ENCODE results near the gene UBL4A. TPM values are rescaled to one million over a fixed set of nuclear protein-coding genes. Genes with fewer than 3 reads are reported as not detected.

The UBL4A gene
- total RNA-seq, result 32.4 and 32.8 TPM in 2 replicates

DNA sequence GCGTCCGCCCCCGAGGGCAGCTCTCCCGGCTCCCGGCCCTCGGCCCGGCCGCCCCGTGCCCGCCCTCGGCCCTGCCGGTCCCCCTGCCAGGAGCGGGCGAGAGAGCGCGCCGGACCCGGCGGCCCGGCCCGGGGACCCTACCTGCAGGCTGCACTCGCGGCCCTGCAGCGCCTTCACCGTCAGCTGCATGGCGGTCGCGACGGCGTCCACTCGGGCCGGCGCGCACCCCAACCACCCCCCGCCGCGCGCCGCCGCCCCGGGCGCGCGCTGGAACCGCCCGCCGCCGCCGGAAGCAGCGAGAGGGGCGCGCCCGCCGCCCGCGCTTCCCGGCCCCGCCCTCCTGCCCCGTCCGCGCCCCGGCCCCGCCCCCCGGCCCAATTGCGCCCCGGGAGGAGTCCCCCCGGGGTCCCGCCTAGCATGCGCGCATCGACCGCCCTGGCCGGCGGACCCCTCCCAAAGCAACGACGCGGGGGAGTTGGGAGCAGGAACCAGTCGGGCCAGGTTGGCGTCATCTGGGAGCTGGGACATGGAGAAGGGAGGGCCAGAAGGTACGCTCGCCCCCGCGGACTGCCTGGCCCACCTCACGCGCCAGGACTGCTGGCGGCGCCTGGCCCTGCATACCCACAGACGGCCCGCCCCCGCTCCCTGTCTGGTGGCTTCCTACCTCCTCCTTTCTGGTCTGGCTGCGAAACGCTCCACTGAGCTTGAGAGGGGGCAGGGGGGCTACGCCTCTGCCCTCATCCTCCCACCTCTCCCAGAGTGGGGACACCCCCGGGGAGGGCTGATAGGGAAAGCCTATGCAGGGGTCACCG lies at the start of gene UBL4A:
Gene UBL4A, minus strand, starts transcription at position 220 of the 812 bp plus-strand sequence. Its CDS starts 31 bp downstream, at position 189.

DNA sequence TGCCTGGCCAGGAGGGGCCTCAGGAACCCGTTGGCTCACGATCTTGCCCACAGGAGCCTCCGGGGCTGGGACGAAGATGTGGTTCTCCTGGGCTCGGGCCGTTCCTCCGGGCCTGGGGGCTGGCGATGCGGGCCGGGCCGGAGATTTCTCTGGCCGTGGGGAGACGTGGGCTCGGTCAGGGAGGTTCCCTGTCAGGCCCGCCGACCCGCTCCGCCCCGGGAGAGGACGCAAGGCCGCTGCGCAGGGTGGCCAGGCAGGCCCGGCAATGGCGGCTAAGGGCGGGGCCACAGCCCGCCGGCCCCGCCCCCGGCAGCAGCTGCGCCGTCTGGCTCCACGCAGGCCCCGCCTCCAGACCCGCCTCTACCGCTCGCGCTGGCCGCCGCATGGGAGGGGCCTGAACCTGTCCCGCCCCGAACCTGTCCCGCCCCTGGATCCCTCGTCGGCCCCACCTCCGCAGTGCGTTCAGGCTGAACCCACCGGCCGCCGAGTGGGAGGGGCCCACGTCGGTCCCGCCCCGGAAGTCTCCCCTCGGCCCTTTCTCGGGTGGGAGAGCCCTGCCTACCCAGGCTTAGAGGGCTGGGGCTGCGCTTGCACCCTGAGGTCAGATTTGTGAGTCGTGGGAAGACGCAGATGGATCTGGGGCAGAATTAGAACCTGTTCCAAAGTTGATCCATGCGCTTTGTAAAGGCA lies 29.7 kb upstream of the UBL4A start, which contains the start of gene FAM3A:
Gene FAM3A, minus strand, starts transcription at position 267 of the 690 bp plus-strand sequence. CDS start 460 bp downstream, outside the sequence.

DNA sequence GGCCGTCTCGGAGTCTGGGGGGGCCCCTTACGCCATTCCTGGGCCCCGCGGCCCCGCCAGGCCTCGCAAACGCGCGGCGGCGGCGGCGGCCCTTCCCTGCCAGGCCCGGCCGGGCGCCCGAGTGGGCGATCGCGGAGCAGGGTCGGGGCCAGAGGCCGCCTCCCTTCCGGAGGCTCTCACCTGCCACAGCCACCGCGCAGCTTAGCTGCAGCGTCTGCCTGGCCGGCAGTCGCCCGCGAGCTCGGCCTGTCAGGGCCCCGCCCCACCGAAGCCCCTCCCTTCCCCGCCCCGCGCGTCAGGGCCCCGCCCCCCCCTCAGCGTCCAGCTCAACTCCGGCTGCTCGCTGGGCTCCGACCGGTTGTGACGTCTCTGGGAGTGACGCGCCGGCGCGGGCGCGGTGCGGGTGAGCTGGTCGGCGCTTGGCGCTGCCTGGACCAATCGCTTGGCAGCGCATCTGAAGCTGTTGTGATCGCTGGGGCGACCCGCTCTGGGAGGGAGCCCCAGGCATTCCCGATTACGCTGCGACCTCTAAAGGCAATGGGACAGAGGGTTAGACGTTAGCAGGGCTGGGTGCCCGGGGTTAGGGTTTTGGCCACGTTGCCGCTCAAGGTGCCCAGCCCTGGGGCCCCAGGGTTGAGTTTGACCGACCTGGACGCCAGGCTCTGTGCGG lies 4.1 kb upstream of the UBL4A start, which contains the start of gene SLC10A3:
Gene SLC10A3, minus strand, starts transcription at position 216 of the 670 bp plus-strand sequence. CDS start 1,689 bp downstream, outside the sequence.

DNA sequence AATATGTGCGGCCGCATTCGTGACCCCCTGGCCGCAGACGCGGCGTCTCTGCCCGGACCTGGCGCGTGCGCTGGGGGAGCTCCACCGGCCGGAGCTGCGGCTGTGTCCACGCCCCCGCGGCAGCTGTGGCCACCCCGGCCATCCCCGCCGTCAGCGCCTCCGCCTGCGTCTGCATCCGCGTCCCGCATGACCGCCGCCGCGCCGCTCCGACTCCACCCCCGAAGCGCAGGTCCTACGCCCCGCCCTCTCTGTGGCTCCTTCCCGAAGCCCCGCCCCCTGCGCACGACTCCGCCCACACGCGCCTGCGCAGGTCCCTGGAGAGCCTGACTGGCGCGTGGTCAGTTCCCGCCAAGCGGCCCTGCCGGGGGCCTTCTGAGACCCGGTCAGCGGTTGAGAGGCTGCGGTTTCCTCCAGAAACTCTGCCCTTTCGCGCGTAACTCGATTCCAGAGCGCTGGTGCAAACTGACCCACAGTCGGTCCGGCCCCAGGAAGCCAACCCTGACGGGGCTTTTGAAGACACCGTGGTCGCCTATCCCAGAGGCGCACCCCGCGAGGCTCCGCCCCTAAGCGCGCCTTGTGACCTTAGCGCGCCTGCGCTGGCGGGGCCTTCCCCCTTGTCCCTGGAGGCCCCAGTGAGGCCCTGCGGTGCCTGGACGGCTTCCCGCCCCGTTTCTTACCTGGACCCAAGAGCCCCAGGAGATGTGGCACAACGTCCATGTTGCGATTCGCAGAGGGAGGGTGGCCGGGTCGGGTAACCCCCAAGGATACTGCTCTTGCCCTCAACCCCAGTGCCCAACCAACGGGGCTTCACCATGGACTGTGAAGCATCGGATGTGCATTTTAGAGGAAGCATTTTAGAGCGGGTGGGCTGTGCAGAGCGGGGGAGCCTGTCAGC lies 7.4 kb downstream of the UBL4A start, which contains the start of gene LAGE3:
Gene LAGE3, minus strand, starts transcription at position 554 of the 895 bp plus-strand sequence. Its CDS starts 366 bp downstream, at position 188.

DNA sequence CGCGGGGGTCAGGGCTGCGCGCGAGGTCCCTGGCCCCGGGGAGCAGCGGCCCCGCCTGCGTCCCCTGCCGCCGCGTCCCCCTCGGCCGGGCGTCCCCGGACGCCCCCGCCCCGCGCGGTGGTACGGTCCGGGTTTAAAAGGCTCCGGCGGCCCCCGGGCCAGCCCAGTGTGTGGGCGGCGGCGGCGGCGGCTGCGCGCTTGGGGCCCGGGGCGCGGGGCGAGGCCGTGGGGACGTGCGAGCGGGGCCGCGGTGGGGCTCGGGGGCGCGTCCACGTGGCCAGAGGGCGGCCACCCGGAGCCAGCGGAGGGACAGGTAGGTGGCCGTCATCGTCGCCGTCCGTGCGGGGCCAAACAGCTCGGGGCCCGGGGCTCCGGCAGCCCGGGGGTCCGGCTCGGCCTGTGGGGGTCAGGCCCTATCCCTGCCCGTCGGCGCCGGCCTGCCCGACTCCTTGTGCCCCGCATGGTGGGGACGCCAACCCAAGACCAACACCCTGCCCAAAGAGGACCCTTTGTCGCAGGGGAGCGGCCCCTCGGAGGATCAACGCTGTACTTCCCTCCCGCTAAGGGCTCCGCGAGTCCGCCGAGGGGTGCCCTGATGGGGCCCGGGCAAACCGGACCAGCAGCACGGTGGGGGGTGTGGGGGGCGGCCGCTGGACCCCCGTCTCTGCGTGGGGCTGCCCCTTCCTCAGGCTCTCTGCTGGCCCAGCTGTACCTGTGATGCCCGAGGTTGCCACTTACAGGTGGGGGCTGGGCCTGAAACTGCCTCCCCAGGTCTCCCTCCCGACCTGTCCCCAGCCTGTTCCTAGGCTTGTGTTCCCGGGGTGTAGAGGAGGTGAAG lies 28.1 kb downstream of the UBL4A start, which contains the start of gene PLXNA3:
Gene PLXNA3, plus strand, starts transcription at position 166 of the 838 bp plus-strand sequence. CDS start 1,903 bp downstream, outside the sequence.

DNA sequence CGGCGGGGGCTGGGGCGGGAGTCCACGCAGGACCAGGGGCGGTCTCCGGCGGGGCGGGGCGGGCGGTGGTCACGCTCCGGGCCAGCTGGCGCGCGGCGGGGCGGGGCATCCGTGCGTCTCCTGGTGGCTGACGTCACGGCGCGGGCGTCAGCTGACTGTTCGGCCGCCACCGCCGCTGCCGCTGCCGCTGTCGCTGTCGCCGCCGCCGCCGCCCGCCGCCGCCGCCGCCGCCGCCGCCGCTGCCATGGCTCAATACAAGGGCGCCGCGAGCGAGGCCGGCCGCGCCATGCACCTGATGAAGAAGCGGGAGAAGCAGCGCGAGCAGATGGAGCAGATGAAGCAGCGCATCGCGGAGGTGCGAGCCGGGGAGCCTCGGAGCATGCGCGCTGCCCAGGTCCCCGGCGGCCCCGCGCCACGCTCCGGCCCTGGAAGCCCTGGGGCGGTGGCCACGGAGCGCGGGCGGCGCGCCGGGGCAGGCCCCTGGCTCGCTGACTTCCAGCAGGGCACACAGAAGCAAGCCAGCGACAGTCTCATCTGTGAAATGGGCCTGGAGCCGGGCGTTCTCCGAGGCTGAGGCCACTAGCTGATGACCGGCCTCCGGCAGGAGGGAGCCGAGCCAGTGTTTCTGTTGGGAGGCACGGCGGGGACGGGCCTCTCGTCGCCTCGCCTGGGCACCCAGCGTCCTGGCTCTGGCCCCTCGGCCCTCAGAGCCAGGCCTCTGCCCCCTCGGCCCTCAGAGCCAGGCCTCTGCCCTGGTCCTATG lies 42.2 kb downstream of the UBL4A start, which contains the start of gene FAM50A:
Gene FAM50A, plus strand, starts transcription at position 150 of the 763 bp plus-strand sequence. Its CDS starts 95 bp downstream, at position 245.

DNA sequence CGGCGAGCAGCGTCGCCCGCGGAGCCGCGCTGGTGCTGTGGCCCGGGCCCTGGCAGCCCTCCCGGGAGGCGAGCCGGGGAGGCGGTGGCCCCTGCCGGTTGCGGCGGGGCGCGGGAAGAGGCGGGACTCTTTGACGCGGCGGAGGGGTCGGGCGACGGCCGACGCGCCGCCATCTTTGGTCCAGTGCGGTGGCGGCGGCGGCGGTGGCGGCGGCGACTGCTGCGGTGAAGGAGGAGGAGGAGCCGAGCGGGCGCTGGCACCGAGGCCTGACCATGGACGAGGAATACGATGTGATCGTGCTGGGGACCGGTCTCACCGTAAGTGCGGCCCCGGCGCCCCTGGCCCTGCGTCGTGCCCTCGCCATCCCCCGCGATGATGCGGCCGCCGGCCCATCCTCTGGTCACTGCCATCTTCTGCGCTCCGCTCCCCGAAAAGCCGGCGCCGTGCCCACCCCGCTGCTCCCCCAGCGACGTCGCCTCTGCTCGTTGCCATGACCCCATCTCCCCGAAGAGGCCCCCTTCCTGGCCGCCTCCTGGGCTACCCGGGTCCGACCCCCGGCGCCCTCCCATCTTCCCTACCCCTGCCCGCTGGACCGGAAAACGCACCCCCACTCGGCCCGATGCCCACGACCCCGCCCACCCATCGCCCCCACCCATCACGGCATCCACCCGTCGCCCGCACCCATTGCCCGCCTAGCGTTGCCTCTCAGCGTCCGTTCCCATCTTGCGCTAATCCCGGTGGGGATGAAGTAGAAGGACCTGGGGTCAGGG lies 49.2 kb downstream of the UBL4A start, which contains the start of gene GDI1:
Gene GDI1, plus strand, starts transcription at position 172 of the 770 bp plus-strand sequence. Its CDS starts 101 bp downstream, at position 273.

Small RNAs within 50 kb of the gene (small RNA-seq; reads per million reads assigned to genes)
- gene MIR6858, result not detected
- not detected for gene RN7SL697P

Other genes with a start within 250 kb of the UBL4A start
- gene OPN1MW3, start 229.0 kb downstream of the UBL4A start, total RNA-seq, result not detected in 2 replicates
- gene TEX28, start 191.5 kb downstream of the UBL4A start, total RNA-seq, result not detected in 2 replicates
- gene TKTL1, start 190.8 kb downstream of the UBL4A start, total RNA-seq, result under 0.01 TPM in 1 of 2 replicates, not detected in the other
- 1,397 and 1,424 TPM in 2 replicates for gene FLNA, start 112.0 kb downstream of the UBL4A start, total RNA-seq
- 32.3 and 38.3 TPM in 2 replicates for gene EMD, start 107.3 kb downstream of the UBL4A start, total RNA-seq
- gene RPL10, start 88.2 kb downstream of the UBL4A start, total RNA-seq, result 2,059 and 2,767 TPM in 2 replicates
- gene DNASE1L1, start 77.4 kb downstream of the UBL4A start, total RNA-seq, result 72.6 and 76.0 TPM in 2 replicates
- 19.4 and 23.1 TPM in 2 replicates for gene TAFAZZIN, start 75.1 kb downstream of the UBL4A start, total RNA-seq
- gene ATP6AP1, start 57.9 kb downstream of the UBL4A start, total RNA-seq, result 65.6 and 70.3 TPM in 2 replicates
- gene GDI1, start 49.5 kb downstream of the UBL4A start, total RNA-seq, result 76.2 and 88.4 TPM in 2 replicates
- 30.4 and 43.2 TPM in 2 replicates for gene FAM50A, start 42.5 kb downstream of the UBL4A start, total RNA-seq
- gene PLXNA3, start 28.3 kb downstream of the UBL4A start, total RNA-seq, result 8.4 and 13.8 TPM in 2 replicates
- 8.5 and 12.9 TPM in 2 replicates for gene LAGE3, start 7.3 kb downstream of the UBL4A start, total RNA-seq
- gene SLC10A3, start 4.0 kb upstream of the UBL4A start, total RNA-seq, result 17.3 and 18.7 TPM in 2 replicates
- 14.5 and 18.2 TPM in 2 replicates for gene FAM3A, start 29.6 kb upstream of the UBL4A start, total RNA-seq
- gene G6PD, start 60.2 kb upstream of the UBL4A start, total RNA-seq, result 92.0 and 104 TPM in 2 replicates
- 20.2 and 21.4 TPM in 2 replicates for gene IKBKG, start 61.0 kb upstream of the UBL4A start, total RNA-seq
- gene CTAG1A, start 98.5 kb upstream of the UBL4A start, total RNA-seq, result not detected in 2 replicates
- gene CTAG1B, start 132.7 kb upstream of the UBL4A start, total RNA-seq, result not detected in 2 replicates
- not detected in 2 replicates for gene CTAG2, start 167.0 kb upstream of the UBL4A start, total RNA-seq